HL-60 (cell line): ENCODE data around the gene TLL1.

Source experiments
- DNase-seq, 2 experiments: peaks; one replicate each; pipeline ENCODE4 v3.0.0-alpha.2; 2010 to 2020; ENCODE audit warnings: low read depth in 1 of 2, low spot score in 1 of 2
- H3K27ac ChIP-seq: fragments of 250-450 bp; sonication (Bioruptor Pico); replicated peaks from 2 replicates; pipeline ENCODE4 v1.5.1; 2020; ENCODE audit warnings: mild to moderate bottlenecking, moderate library complexity
- H3K27me3 ChIP-seq: fragments of 250-450 bp; sonication (Bioruptor Pico); 2 replicates; pipeline ENCODE4 v1.5.1; 2021; ENCODE audit warnings: mild to moderate bottlenecking, moderate library complexity; ENCODE audit not compliant: insufficient read depth, poor library complexity, severe bottlenecking
- H3K4me3 ChIP-seq: replicated peaks from 2 replicates; pipeline ENCODE4 v1.5.1; 2011; ENCODE audit warnings: mild to moderate bottlenecking, control low read depth, low read length; ENCODE audit not compliant: insufficient read depth
- GABPA ChIP-seq: IDR thresholded peaks from 2 replicates; pipeline ENCODE4 v1.6.1; 2012; ENCODE audit warnings: low read depth
- POLR2AphosphoS5 ChIP-seq: IDR thresholded peaks from 2 replicates; pipeline ENCODE4 v1.6.1; 2012; ENCODE audit warnings: low read depth
- REST ChIP-seq: IDR thresholded peaks from 2 replicates; pipeline ENCODE4 v1.6.1; 2012; ENCODE audit warnings: low read depth; ENCODE audit not compliant: insufficient replicate concordance
- SPI1 ChIP-seq: IDR thresholded peaks from 2 replicates; pipeline ENCODE4 v1.6.1; 2012; ENCODE audit warnings: low read depth, mild to moderate bottlenecking, borderline replicate concordance
- TF ChIP-seq, protein P1 (sequence below): IDR thresholded peaks from one replicate; pipeline ENCODE4 v1.5.1; 2011; ENCODE audit warnings: low read length, control low read depth, inconsistent platforms; ENCODE audit not compliant: insufficient read depth

TLL1 gene

DNA sequence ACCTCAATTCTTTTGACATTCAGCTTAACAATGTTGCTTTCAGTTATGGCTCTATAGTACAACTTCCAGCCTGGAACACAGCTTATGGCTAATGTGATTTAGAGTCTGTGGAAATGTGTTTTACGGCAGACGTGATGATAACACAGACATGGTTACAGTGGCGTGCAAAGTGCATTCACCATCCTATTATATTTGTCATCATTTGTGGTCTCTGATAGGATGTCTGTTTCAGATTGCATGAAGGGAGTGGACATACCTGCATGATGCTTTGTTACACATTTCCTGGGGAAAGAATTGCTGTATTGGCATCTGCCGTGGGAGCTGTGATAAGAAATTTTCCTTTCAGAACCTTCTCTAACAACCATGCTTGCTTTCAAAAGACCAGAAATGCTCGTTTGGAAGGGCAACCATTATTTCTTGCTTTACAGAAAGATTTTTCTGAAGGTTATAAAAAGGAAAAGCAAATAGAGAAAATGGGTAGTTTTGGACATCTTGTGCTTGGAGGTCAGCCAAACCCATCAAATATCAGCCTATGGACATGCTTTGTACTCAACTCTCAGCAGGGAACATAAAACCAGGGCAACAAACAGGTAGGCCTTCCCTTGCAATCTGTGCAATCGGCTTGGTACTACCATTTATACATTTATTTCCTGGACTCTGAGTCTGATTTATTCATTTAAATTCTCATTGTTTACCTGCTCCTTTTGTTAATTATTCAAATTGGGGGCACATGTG is 273.9 kb downstream of the TLL1 start:
- DNase-seq = no peak
- Histone ChIP-seq H3K4me3 (no peak overlapping the region), H3K27me3 (no peaks in the 10 kb centered on the region), H3K27ac (no peak overlapping the region)
- no peak for TF ChIP-seq GABPA
- no peak for TF ChIP-seq POLR2AphosphoS5
- no peak for TF ChIP-seq REST
- TF ChIP-seq, protein P1, sequence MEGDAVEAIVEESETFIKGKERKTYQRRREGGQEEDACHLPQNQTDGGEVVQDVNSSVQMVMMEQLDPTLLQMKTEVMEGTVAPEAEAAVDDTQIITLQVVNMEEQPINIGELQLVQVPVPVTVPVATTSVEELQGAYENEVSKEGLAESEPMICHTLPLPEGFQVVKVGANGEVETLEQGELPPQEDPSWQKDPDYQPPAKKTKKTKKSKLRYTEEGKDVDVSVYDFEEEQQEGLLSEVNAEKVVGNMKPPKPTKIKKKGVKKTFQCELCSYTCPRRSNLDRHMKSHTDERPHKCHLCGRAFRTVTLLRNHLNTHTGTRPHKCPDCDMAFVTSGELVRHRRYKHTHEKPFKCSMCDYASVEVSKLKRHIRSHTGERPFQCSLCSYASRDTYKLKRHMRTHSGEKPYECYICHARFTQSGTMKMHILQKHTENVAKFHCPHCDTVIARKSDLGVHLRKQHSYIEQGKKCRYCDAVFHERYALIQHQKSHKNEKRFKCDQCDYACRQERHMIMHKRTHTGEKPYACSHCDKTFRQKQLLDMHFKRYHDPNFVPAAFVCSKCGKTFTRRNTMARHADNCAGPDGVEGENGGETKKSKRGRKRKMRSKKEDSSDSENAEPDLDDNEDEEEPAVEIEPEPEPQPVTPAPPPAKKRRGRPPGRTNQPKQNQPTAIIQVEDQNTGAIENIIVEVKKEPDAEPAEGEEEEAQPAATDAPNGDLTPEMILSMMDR = no peak
- TF ChIP-seq SPI1 = no peak
